ENCODE results near the gene GSN.

GSN gene

GRCh38 chr9:121246821-121247561, 21.0 kb upstream of the GSN start:
- no peak for DNase-seq

GRCh38 chr9:121249563-121249962, 18.4 kb upstream of the GSN start:
- no peak for DNase-seq

GRCh38 chr9:121252104-121252851, 15.7 kb upstream of the GSN start:
- DNase-seq = no peak

- no peak for DNase-seq
These were observed 14.8 kb upstream of the GSN start for GRCh38 chr9:121253162-121253561.

GRCh38 chr9:121253821-121254501, 14.0 kb upstream of the GSN start:
- no peak for DNase-seq

GRCh38 chr9:121259498-121259897, 8.5 kb upstream of the GSN start:
- no peak for DNase-seq

GRCh38 chr9:121259935-121260334, 8.0 kb upstream of the GSN start:
- no peak for DNase-seq

GRCh38 chr9:121260457-121261106, 7.4 kb upstream of the GSN start:
- DNase-seq = no peak

GRCh38 chr9:121261107-121261460, 6.9 kb upstream of the GSN start:
- DNase-seq = no peak

GRCh38 chr9:121261755-121262154, 6.2 kb upstream of the GSN start:
- DNase-seq = no peak

- DNase-seq = no peak
These were observed 5.5 kb upstream of the GSN start for GRCh38 chr9:121262423-121262822.

GRCh38 chr9:121262953-121263352, 5.0 kb upstream of the GSN start:
- no peak for DNase-seq

GRCh38 chr9:121266356-121266755, 1.6 kb upstream of the GSN start:
- DNase-seq = no peak

GRCh38 chr9:121266906-121267650, 884 bp upstream of the GSN start:
- DNase-seq = no peak

GRCh38 chr9:121268598-121268850, 562 bp downstream of the GSN start:
- DNase-seq = no peak

GRCh38 chr9:121268851-121269641, 1.1 kb downstream of the GSN start:
- DNase-seq = no peak

- no peak for DNase-seq
These were observed 1.8 kb downstream of the GSN start for GRCh38 chr9:121269642-121270254.

GRCh38 chr9:121271368-121272341, 3.7 kb downstream of the GSN start:
- no peak for DNase-seq

- no peak for DNase-seq
These were observed 4.5 kb downstream of the GSN start for GRCh38 chr9:121272401-121272948.
